OCI-LY7 (cell line): ENCODE data around the gene RFT1. TPM values are rescaled to one million over a fixed set of nuclear protein-coding genes. Genes with fewer than 3 reads are reported as not detected.

Experiments used
- BruUV-seq: library from RNA; stranded (reverse); fragments of 400-500 nt; replicated peaks from 2 replicates; lab custom pipeline; 2021; lab: Mats Ljungman, UMichigan
- CTCF ChIA-PET: fragments of 300-600 bp; sonication (Branson Sonifier 250); formaldehyde crosslinking; loops from one replicate; lab custom pipeline; 2022; ENCODE audit warnings: antibody characterized with exemption; ENCODE audit not compliant: unreplicated experiment; lab: Charles Lee
- POLR2A ChIA-PET: fragments of 300-600 bp; sonication (Branson Sonifier 250); formaldehyde crosslinking; loops from one replicate; lab custom pipeline; 2022; ENCODE audit warnings: antibody characterized with exemption; lab: Charles Lee
- DNase-seq: peaks from one replicate; pipeline ENCODE4 v3.0.0-alpha.2; 2015; ENCODE audit warnings: low spot score
- H2AFZ ChIP-seq: fragments of 200-600 bp; sonication (generic), shearing (Covaris generic); 2 replicates; pipeline ENCODE4 v1.6.1; 2014; ENCODE audit warnings: mild to moderate bottlenecking, antibody characterized with exemption, low read length, moderate library complexity
- H3K27ac ChIP-seq: fragments of 200-600 bp; sonication (generic); 2 replicates; pipeline ENCODE4 v1.5.1; 2014; ENCODE audit warnings: mixed run types, low read depth, mild to moderate bottlenecking, moderate library complexity, low read length, inconsistent platforms; ENCODE audit not compliant: poor library complexity, severe bottlenecking
- H3K36me3 ChIP-seq: fragments of 200-600 bp; sonication (generic); 2 replicates; pipeline ENCODE4 v1.6.1; 2014; ENCODE audit warnings: mild to moderate bottlenecking, antibody characterized with exemption, low read length, moderate library complexity, mixed read lengths; ENCODE audit not compliant: insufficient read depth
- H3K4me1 ChIP-seq: fragments of 200-600 bp; sonication (generic); 2 replicates; pipeline ENCODE4 v1.5.1; 2014; ENCODE audit warnings: mild to moderate bottlenecking, low read length; ENCODE audit not compliant: insufficient read depth, poor library complexity, severe bottlenecking
- H3K4me2 ChIP-seq: fragments of 200-600 bp; sonication (generic); 2 replicates; pipeline ENCODE4 v1.6.1; 2014; ENCODE audit warnings: mild to moderate bottlenecking, low read length
- H3K4me3 ChIP-seq: fragments of 200-600 bp; sonication (generic); 2 replicates; pipeline ENCODE4 v1.5.1; 2014; ENCODE audit warnings: mild to moderate bottlenecking, low read depth, low read length; ENCODE audit not compliant: poor library complexity, severe bottlenecking
- H3K79me2 ChIP-seq: fragments of 200-600 bp; sonication (generic); 2 replicates; pipeline ENCODE4 v1.6.1; 2016; ENCODE audit warnings: low read depth, mild to moderate bottlenecking, low read length, moderate library complexity, mixed read lengths; ENCODE audit not compliant: insufficient read depth
- H3K9me2 ChIP-seq: fragments of 200-600 bp; sonication (generic); 2 replicates; pipeline ENCODE4 v1.6.1; 2016; ENCODE audit warnings: mild to moderate bottlenecking, low read length, mixed read lengths; ENCODE audit not compliant: insufficient read depth
- H3K9me3 ChIP-seq: fragments of 200-600 bp; sonication (generic); 2 replicates; pipeline ENCODE4 v1.6.1; 2014; ENCODE audit warnings: mild to moderate bottlenecking, mixed run types, low read length, mixed read lengths
- H4K20me1 ChIP-seq: fragments of 200-600 bp; sonication (generic); 2 replicates; pipeline ENCODE4 v1.6.1; 2014; ENCODE audit warnings: mild to moderate bottlenecking, antibody characterized with exemption, low read length, moderate library complexity, mixed read lengths; ENCODE audit not compliant: insufficient read depth
- CTCF ChIP-seq: fragments of 200-600 bp; sonication (generic); conservative IDR thresholded peaks from 2 replicates; pipeline ENCODE4 v1.5.1; 2014; ENCODE audit warnings: mild to moderate bottlenecking, antibody characterized with exemption, low read length, moderate library complexity, mixed read lengths
- EZH2phosphoT487 ChIP-seq: fragments of 200-600 bp; sonication (generic); IDR thresholded peaks from 2 replicates; pipeline ENCODE4 v1.6.1; 2018; ENCODE audit warnings: low read depth, borderline replicate concordance, mild to moderate bottlenecking, mixed run types, antibody characterized with exemption, low read length, moderate library complexity, mixed read lengths
- intact Hi-C: fragments of 100-400 bp; cut with micrococcal nuclease; formaldehyde crosslinking; loops from one replicate; pipeline ENCODE4 v1.10.0; 2022; ENCODE audit not compliant: unreplicated experiment
- total RNA-seq, 2 experiments: library from RNA; depleted of rRNA in 1 of 2; stranded (reverse); fragments of >200 nt in 1 of 2; shearing (Covaris generic) in 1 of 2; gene quantifications; 2 replicates each; pipeline ENCODE4 v1.2.3, GENCODE V29; 2014 to 2022

Gene RFT1
- total RNA-seq, 2 experiments from 2014 or later: 9.9 to 34.7 TPM

GRCh38 chr3:53126601-53127000 is 3.6 kb downstream of the RFT1 start:
- CTCF ChIA-PET: no interaction called here
- no peak overlapping the region for H3K4me3 ChIP-seq
- BruUV-seq: no TSS peak
- H4K20me1 ChIP-seq: no peaks in the 10 kb centered on the region
- TF ChIP-seq CTCF (no peak), EZH2phosphoT487 (no peak)
- peaks cover 21% of the 10 kb centered on the region for H3K79me2 ChIP-seq
- intact Hi-C loops: no loop called here
- no peak for DNase-seq
- POLR2A ChIA-PET: no interaction called here
- H3K9me3 ChIP-seq: no peaks in the 10 kb centered on the region
- H2AFZ ChIP-seq: no peak overlapping the region
- peaks cover 22% of the 10 kb centered on the region for H3K4me1 ChIP-seq
- no peak overlapping the region for H3K27ac ChIP-seq
- peaks cover 52% of the 10 kb centered on the region for H3K36me3 ChIP-seq
- no peaks in the 10 kb centered on the region for H3K9me2 ChIP-seq
- no peak overlapping the region for H3K4me2 ChIP-seq

GRCh38 chr3:53123953-53124352 is 6.3 kb downstream of the RFT1 start:
- Histone ChIP-seq H4K20me1 (no peaks in the 10 kb centered on the region), H3K36me3 (peaks cover 78% of the 10 kb centered on the region), H3K4me1 (peaks cover 7% of the 10 kb centered on the region), H3K4me3 (no peak overlapping the region), H3K27ac (no peak overlapping the region), H3K9me3 (no peaks in the 10 kb centered on the region), H2AFZ (no peak overlapping the region), H3K79me2 (peaks cover 8% of the 10 kb centered on the region; the same call in 1 of the 2 replicates), H3K9me2 (no peaks in the 10 kb centered on the region), H3K4me2 (no peak overlapping the region)
- BruUV-seq: no TSS peak
- TF ChIP-seq EZH2phosphoT487 (no peak), CTCF (no peak)
- intact Hi-C loops: no loop called here
- POLR2A ChIA-PET: no interaction called here
- DNase-seq: no peak
- CTCF ChIA-PET: no interaction called here

- BruUV-seq: no TSS peak
- H3K27ac ChIP-seq: no peak overlapping the region
- no peak overlapping the region for H2AFZ ChIP-seq
- intact Hi-C loops: no loop called here
- no peak for TF ChIP-seq EZH2phosphoT487
- TF ChIP-seq CTCF: no peak
- no peak overlapping the region for H3K4me2 ChIP-seq
- ChIA-PET POLR2A (no interaction called here), CTCF (no interaction called here)
- no peak overlapping the region for H3K4me3 ChIP-seq
- H3K9me2 ChIP-seq: no peaks in the 10 kb centered on the region
- peaks cover 4% of the 10 kb centered on the region; the same call in 1 of the 2 replicates for H3K79me2 ChIP-seq
- no peak for DNase-seq
- no peaks in the 10 kb centered on the region for H4K20me1 ChIP-seq
- peaks cover 3% of the 10 kb centered on the region for H3K4me1 ChIP-seq
- no peaks in the 10 kb centered on the region for H3K9me3 ChIP-seq
- H3K36me3 ChIP-seq: peaks cover 81% of the 10 kb centered on the region
These were observed 6.7 kb downstream of the RFT1 start for GRCh38 chr3:53123510-53123909.
